ENCODE measurements around the gene TARP.

DNA sequence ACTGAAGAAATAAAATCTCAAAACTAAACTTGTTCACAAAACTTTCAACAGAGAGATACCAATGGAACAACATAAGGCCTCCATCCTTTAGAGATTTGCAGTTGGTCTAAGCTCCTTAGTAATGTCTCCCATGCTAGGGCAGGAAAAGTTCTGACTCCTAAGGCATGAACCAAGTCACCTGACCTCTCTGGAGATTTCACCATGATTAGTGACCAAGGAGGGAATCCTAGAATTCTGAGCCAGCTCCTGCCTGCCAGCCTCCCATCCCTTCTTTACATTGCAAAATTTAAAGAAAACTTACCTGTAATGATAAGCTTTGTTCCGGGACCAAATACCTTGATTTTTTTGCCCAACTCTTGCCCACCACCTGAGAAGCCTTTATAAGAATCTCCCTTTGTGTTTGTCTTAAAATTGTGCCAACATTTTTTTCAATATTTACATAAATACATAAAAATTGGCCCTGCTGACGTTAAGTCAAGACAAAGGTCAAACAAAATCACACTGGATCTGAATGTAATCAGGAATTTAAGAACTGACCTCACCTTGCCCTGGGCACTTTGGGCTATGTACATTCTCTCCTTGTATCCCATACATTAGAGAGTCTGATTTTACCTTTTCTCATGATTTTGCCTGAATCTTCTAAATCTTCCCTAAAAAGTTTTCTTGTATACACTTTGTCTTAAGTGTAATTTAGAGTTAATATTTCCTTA is at the start of gene TARP:
- TF ChIP-seq TEAD4 (IDR thresholded peaks at IDR 0.05): no peak
- no peak for TF ChIP-seq RAD21 (IDR thresholded peaks at IDR 0.05; ENCODE audit: low read depth)
- TF ChIP-seq MAX (IDR thresholded peaks at IDR 0.05): no peak

Measured in Ishikawa (cell line).